Right lobe of liver (tissue), 4 donors: ENCODE measurements around the gene JDP2.

Experiments used
- POLR2A ChIP-seq: fragments of 450-650 bp; IDR thresholded peaks from one replicate; pipeline ENCODE4 v1.6.1; 2017; ENCODE audit warnings: antibody characterized with exemption, mild to moderate bottlenecking
- TF ChIP-seq, protein P1 (sequence below), 4 donors: fragments of 200-600 bp in 3 of 4; fragments of 450-650 bp in 1 of 4; IDR thresholded peaks; one replicate each; pipeline versions ENCODE4 v1.5.1 to v1.8.0; 2016 to 2022; ENCODE audit warnings: antibody characterized with exemption in 4 of 4, mild to moderate bottlenecking in 2 of 4
- donor health status: DM: no; HTN: no; CAD: no.
- donor health status: DM: no; HTN: no; CAD: no.
- donor health status: DM: no; HTN: yes; CAD: no.

DNA sequence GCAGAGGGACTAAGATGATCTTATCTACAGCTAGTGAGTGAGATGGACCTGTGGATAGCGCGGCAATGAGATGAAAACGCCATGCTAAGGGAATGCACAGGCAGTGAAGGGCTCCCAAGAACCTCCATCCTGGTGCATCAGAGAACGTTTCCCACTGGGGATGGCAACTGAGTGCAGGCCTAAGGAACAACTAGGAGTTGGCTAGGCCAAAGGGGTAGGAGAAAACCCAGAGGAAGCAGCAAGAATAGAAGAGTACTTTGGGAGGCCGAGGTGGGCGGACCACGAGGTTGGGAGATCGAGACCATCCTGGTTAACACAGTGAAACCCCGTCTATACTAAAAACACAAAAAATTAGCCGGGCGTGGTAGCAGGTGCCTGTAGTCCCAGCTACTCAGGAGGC is 69.9 kb downstream of the JDP2 start:
- TF ChIP-seq, protein P1, sequence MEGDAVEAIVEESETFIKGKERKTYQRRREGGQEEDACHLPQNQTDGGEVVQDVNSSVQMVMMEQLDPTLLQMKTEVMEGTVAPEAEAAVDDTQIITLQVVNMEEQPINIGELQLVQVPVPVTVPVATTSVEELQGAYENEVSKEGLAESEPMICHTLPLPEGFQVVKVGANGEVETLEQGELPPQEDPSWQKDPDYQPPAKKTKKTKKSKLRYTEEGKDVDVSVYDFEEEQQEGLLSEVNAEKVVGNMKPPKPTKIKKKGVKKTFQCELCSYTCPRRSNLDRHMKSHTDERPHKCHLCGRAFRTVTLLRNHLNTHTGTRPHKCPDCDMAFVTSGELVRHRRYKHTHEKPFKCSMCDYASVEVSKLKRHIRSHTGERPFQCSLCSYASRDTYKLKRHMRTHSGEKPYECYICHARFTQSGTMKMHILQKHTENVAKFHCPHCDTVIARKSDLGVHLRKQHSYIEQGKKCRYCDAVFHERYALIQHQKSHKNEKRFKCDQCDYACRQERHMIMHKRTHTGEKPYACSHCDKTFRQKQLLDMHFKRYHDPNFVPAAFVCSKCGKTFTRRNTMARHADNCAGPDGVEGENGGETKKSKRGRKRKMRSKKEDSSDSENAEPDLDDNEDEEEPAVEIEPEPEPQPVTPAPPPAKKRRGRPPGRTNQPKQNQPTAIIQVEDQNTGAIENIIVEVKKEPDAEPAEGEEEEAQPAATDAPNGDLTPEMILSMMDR (IDR thresholded peaks at IDR 0.05) = no peak
- no peak for TF ChIP-seq POLR2A
